ENCODE measurements around the gene SCAMP2. TPM values are rescaled to one million over a fixed set of nuclear protein-coding genes. Genes with fewer than 3 reads are reported as not detected.

SCAMP2 gene
- total and polyA plus RNA-seq, 2 donors (not counting 1 experiment from before 2014, with no cell fraction given) = 85.1 to 105 TPM

DNA sequence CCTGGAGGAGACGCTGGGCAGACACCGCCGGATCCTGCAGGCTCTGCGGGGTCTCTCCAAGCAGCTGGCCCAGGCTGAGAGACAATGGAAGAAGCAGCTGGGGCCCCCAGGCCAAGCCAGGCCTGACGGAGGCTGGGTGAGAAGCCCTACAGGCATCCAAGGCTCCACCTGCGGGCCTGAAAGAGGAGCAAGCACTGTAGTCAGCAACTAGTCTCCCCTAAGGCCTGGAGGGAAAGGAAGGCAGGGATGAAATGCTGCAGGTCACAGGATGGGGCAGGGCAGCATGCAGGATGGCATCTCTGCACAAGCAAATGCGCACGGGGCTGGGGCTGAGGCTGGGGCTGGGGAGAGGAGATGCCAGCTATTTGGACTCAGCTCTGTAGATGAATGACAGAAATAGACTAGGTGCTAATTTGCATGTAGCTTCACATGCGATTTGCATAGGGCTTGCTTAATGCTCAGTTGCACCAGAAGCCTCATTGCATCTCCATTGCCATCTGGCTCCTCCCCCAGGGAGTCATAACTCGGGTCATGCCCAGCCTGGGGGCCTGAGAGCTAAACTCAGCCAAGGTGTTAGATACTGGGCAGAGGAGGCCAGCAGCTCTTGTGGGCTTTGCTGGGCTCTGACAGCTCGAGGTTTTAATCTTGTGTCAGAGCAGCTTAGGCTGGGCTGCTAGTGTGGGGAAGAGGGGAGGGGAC, 51.9 kb downstream of the SCAMP2 start:
- DNase-seq (peak; percentile 74), ATAC-seq (ENCODE audit: low read depth) (peak; percentile 86)
- Histone ChIP-seq H3K27ac (ENCODE audit: low read length in 2 of 2) (no peak overlapping the region), H3K9me3 (ENCODE audit: control extremely low read depth in 1 of 3, control insufficient read depth in 2 of 3, insufficient read depth in 1 of 3, low read length in 2 of 3) (peaks cover 0 to 6% (median 0%) of the 10 kb centered on the region in 3 donors), H3K9ac (ENCODE audit: low read length) (peak overlapping the region; percentile 51), H3K4me2 (replicated peaks; ENCODE audit: low read depth, low read length, poor library complexity, severe bottlenecking) (peak overlapping the region; percentile 81), H3K27me3 (replicated peaks in 1 of 4; ENCODE audit: control extremely low read depth in 1 of 4, control insufficient read depth in 3 of 4, insufficient read depth in 4 of 4, low read length in 3 of 4) (peaks cover 0 to 22% (median 6%) of the 10 kb centered on the region in 4 experiments), H3K36me3 (replicated peaks in 1 of 2; ENCODE audit: control extremely low read depth in 1 of 2, control insufficient read depth in 1 of 2, extremely low read depth in 1 of 2, insufficient read depth in 2 of 2, low read length in 1 of 2) (no peaks in the 10 kb centered on the region), H2AFZ (ENCODE audit: insufficient read depth, low read depth, low read length, poor library complexity, severe bottlenecking) (peak overlapping the region; percentile 50), H3K4me3 (ENCODE audit: control extremely low read depth in 1 of 5, extremely low read depth in 1 of 5, insufficient read depth in 1 of 5, low read depth in 2 of 5, low read length in 4 of 5) (peak overlapping the region in 3 of 5 experiments; percentile 11 to 25 (median 22)), H3K4me1 (ENCODE audit: control insufficient read depth in 2 of 2, insufficient read depth in 2 of 2, low read length in 2 of 2) (peaks cover 35 to 40% of the 10 kb centered on the region in 2 donors), H3K79me2 (ENCODE audit: control insufficient read depth, insufficient read depth, low read length) (peaks cover 23% of the 10 kb centered on the region), H4K20me1 (ENCODE audit: control insufficient read depth, insufficient read depth, low read length, poor library complexity, severe bottlenecking) (no peaks in the 10 kb centered on the region)
- peaks cover 44% of the 10 kb centered on the region for H3K4me1 Mint-ChIP-seq
- H3K27ac Mint-ChIP-seq = peak overlapping the region; percentile 39
- no peak for TF ChIP-seq EZH2 (IDR thresholded peaks at IDR 0.05; ENCODE audit: borderline replicate concordance, insufficient read depth, low read depth, low read length, poor library complexity, severe bottlenecking)
- TF ChIP-seq, protein P1, sequence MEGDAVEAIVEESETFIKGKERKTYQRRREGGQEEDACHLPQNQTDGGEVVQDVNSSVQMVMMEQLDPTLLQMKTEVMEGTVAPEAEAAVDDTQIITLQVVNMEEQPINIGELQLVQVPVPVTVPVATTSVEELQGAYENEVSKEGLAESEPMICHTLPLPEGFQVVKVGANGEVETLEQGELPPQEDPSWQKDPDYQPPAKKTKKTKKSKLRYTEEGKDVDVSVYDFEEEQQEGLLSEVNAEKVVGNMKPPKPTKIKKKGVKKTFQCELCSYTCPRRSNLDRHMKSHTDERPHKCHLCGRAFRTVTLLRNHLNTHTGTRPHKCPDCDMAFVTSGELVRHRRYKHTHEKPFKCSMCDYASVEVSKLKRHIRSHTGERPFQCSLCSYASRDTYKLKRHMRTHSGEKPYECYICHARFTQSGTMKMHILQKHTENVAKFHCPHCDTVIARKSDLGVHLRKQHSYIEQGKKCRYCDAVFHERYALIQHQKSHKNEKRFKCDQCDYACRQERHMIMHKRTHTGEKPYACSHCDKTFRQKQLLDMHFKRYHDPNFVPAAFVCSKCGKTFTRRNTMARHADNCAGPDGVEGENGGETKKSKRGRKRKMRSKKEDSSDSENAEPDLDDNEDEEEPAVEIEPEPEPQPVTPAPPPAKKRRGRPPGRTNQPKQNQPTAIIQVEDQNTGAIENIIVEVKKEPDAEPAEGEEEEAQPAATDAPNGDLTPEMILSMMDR (IDR thresholded peaks at IDR 0.05) = no peak
- intact Hi-C loops (cut with micrococcal nuclease) = no loop called here
- peaks cover 7% of the 10 kb centered on the region for H3K27me3 Mint-ChIP-seq
- POLR2A ChIA-PET = no interaction called here
- peak overlapping the region; percentile 66 for H3K4me3 Mint-ChIP-seq
- WGBS (ENCODE audit: insufficient coverage) = 30% methylated on average over 10 of the region's 11 CpGs
- CTCF ChIA-PET = interaction anchor here (0.7 to 3.1 kb wide), 13 partner anchors 12 to 383 kb away, joined by 3 to 30 read pairs (median 4); partner anchors contain the start of genes COX5A and ULK3
- no peaks in the 10 kb centered on the region for H3K9me3 Mint-ChIP-seq (ENCODE audit: insufficient read depth)

- H3K4me2 ChIP-seq (replicated peaks; ENCODE audit: low read depth, low read length, poor library complexity, severe bottlenecking) = peak overlapping the region; percentile 81
These were observed 53.1 kb downstream of the SCAMP2 start for GRCh38 chr15:74820056-74820455.

More at GRCh38 chr15:74820056-74820455, 53.1 kb downstream of the SCAMP2 start:
- Mint-ChIP-seq H3K4me3 (peak overlapping the region; percentile 64), H3K27ac (no peak overlapping the region), H3K4me1 (peaks cover 48% of the 10 kb centered on the region), H3K9me3 (ENCODE audit: insufficient read depth) (no peaks in the 10 kb centered on the region), H3K27me3 (peaks cover 6% of the 10 kb centered on the region)
- H3K27ac ChIP-seq (ENCODE audit: low read length in 2 of 2) = no peak overlapping the region
- ATAC-seq (ENCODE audit: low read depth) (no peak), DNase-seq (no peak)
- ChIA-PET POLR2A (no interaction called here), CTCF (interaction anchor here (0.8 to 3.1 kb wide), 5 partner anchors 13 to 188 kb away, joined by 3 to 30 read pairs (median 7); no protein-coding TSS in a partner anchor)
- no peak overlapping the region for H3K9ac ChIP-seq (ENCODE audit: low read length)
- peaks cover 0 to 14% (median 2%) of the 10 kb centered on the region in 4 experiments for H3K27me3 ChIP-seq (replicated peaks in 1 of 4; ENCODE audit: control extremely low read depth in 1 of 4, control insufficient read depth in 3 of 4, insufficient read depth in 4 of 4, low read length in 3 of 4)
- no peak overlapping the region for H2AFZ ChIP-seq (ENCODE audit: insufficient read depth, low read depth, low read length, poor library complexity, severe bottlenecking)
- H4K20me1 ChIP-seq (ENCODE audit: control insufficient read depth, insufficient read depth, low read length, poor library complexity, severe bottlenecking) = no peaks in the 10 kb centered on the region
- TF ChIP-seq, protein P1 (IDR thresholded peaks at IDR 0.05) = no peak
- no peak for TF ChIP-seq EZH2 (IDR thresholded peaks at IDR 0.05; ENCODE audit: borderline replicate concordance, insufficient read depth, low read depth, low read length, poor library complexity, severe bottlenecking)
- intact Hi-C loops (cut with micrococcal nuclease) = no loop called here
- peaks cover 35 to 52% of the 10 kb centered on the region in 2 donors for H3K4me1 ChIP-seq (ENCODE audit: control insufficient read depth in 2 of 2, insufficient read depth in 2 of 2, low read length in 2 of 2)
- no peaks in the 10 kb centered on the region for H3K36me3 ChIP-seq (replicated peaks in 1 of 2; ENCODE audit: control extremely low read depth in 1 of 2, control insufficient read depth in 1 of 2, extremely low read depth in 1 of 2, insufficient read depth in 2 of 2, low read length in 1 of 2)
- no peak overlapping the region for H3K4me3 ChIP-seq (ENCODE audit: control extremely low read depth in 1 of 5, extremely low read depth in 1 of 5, insufficient read depth in 1 of 5, low read depth in 2 of 5, low read length in 4 of 5)
- peaks cover 0 to 2% (median 0%) of the 10 kb centered on the region in 3 donors for H3K9me3 ChIP-seq (ENCODE audit: control extremely low read depth in 1 of 3, control insufficient read depth in 2 of 3, insufficient read depth in 1 of 3, low read length in 2 of 3)
- peaks cover 23% of the 10 kb centered on the region for H3K79me2 ChIP-seq (ENCODE audit: control insufficient read depth, insufficient read depth, low read length)
- WGBS (ENCODE audit: insufficient coverage) = 100% methylated on average over 4 of the region's 5 CpGs

Data from B cell (primary cell).